ENCODE measurements around the gene SLC9B2. TPM values are rescaled to one million over a fixed set of nuclear protein-coding genes. Genes with fewer than 3 reads are reported as not detected.

Gene SLC9B2
- total RNA-seq, 1 donor from 2014 or later: 15.6 TPM

Other genes with a start within 250 kb of the SLC9B2 start
- 379 TPM for gene UBE2D3, start 249.2 kb downstream of the SLC9B2 start, total RNA-seq
- gene CISD2, start 207.8 kb downstream of the SLC9B2 start, total RNA-seq: 10.4 TPM
- gene SLC9B1, start 57.1 kb downstream of the SLC9B2 start, total RNA-seq: not detected
- 13.9 TPM for gene BDH2, start 23.1 kb upstream of the SLC9B2 start, total RNA-seq
- not detected for gene CENPE, start 121.6 kb upstream of the SLC9B2 start, total RNA-seq